ENCODE measurements around the gene PRKAR1B.
A peak's percentile ranks its signal among the peaks of the same experiment; 100 is the strongest.
"Not testable (repeated sequence)": the region's sequence is repeated elsewhere in the genome, so short reads cannot be mapped to it uniquely, and the experiment has no call there.

The PRKAR1B gene

DNA sequence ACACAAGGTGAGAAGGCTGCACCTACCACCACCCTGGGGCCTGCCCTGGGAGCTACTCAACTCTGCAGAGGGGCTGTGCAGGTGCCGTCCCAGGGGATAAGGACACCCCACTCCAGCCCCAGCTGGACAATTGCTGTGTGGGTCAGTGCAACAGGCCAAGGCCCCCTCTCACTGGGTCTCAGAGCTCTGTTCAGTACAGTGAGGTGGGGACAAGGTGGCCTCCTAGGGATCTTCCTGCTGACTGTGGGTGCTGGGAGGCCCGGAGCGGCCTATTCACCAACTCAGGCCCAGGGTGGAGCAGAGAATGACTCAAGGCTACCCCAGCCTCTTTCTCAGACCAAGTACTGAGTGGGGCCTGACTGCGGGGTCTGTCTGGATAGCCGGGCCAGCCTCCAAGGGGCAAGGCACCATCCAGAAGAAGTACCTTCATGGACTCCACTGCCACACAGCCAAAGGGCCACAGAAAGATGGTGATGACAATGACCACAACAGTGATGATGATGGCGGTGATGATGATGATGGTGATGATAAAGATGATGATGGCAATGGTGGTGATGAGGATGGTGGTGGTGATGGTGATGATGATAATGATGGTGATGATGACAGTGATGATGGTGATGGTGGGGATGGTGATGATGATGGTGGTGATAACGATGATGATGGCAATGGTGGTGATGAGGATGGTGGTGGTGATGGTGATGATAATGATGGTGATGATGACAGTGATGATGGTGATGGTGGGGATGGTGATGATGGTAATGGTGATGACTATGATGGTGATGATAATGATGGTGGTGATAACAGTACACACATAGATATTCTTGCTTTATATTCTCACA lies 60.4 kb downstream of the PRKAR1B start:
- DNase-seq, result no peak

DNA sequence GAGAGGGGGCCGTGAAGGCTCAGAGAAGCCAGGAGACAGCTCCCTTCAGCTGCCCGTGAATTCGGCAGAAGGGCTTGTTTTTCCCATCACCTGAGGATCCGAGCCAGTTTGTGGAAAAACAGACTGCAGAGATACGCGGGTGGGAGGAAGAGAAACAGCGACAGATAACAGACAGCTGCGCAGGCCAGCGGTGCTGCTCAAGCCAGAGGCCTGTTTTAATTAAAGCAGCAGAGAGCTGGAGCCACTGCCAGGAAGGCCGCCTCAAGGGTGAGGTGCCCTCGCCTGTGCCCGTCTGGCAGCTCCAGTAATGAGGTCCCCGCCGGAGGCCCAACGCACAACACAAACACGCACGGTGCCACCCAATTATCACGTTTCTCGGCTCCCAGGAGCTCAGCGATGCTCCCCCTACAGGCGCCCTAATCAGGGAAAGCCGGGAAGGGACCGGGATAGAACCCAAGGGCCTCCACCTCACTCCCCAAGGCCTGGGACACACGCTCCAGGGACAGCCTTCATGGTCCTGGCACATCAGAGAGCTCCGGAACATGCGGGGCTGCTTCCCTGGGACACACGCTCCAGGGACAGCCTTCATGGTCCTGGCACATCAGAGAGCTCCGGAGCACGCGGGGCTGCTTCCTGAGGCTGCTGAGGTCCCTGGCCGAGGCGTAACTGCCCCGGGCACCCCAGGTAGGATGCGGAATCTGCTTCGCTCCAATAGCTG lies 61.2 kb downstream of the PRKAR1B start:
- no peak for DNase-seq

- no peak for DNase-seq
These were observed 61.9 kb downstream of the PRKAR1B start for GRCh38 chr7:664997-665735.

DNA sequence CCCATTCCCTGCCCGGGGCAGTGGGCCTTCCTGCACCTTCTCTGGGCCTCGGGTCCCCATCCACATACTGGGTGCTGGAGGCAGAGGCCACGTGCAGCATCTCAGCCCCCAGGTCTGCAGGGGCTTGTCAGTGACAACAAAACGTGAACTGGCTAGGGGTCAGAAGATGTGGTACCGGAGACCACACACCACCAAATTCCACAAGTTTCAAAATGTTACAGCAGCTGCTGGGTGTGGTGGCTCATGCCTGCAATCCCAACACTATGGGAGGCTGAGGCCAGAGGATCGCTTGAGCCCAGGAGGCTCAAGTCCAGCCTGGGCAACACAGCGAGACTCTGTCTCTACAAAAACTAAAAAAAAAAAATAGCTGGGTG lies 62.7 kb downstream of the PRKAR1B start:
- no peak for DNase-seq

DNA sequence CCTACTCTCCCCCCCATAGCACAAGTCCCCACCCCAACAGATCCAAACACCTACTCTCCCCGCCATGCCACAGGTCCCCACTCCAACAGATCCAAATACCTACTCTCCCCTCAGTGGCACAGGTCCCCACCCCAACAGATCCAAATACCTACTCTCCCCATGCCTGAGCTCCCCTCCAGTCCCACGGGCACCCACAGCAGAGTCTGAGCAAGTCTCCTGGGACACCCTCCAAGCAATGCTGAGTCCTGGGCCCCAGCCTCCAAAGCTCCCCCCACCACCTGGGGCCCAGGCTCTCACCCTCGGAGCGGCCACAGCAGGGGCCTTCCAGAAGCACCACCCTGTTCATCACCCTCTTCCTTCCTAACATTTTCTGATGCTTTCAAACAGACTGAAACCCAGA lies 64.5 kb downstream of the PRKAR1B start:
- DNase-seq, result no peak

DNA sequence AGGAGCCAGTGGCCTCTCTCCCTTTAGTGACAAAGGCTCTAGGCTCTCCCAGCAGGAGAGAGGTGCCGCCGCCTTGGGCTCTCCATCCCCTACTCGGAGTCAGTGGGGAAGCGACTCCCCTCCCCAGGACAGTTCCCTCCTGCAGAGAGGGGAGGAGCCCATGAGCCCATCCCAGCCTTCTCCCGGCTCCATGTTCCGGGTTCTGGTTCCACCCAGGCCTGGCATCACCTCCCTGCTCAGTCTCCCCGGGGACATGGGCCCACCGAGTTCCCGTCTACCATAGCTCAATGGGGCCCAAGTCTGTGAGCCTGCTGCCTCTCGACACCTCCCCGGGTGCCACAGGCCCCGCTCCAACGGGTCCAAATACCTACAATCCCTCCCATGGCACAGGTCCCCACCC lies 67.1 kb downstream of the PRKAR1B start:
- DNase-seq, result no peak

DNA sequence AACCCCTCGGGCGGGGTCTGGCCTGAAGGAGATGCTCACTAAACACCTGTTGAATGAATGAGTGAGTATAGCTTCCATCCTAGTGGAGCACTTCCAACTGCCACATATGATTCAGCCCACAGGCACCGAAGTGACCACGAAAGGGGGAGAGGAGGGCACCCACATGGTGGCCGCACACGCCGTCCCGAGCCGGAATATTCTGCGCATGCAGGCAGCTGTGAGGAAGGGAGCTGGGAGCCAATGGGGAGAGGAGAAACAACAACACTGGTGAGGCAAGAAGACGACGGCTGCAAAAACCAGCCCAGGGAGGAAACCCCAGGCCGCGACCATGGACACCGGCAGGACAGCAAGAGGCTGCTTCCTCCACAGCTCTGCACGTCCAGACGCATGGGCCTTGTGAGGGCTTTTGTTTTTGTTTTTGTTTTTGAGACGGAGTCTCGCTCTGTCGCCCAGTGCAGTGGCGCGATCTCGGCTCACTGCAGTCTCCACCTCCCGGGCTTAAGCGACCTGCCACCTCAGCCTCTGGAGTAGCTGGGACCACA lies 67.7 kb downstream of the PRKAR1B start:
- no peak for DNase-seq

GRCh38 chr7:657565-658119 lies 69.4 kb downstream of the PRKAR1B start:
- DNase-seq, result peak in 1 of 2 experiments; percentile 23

DNA sequence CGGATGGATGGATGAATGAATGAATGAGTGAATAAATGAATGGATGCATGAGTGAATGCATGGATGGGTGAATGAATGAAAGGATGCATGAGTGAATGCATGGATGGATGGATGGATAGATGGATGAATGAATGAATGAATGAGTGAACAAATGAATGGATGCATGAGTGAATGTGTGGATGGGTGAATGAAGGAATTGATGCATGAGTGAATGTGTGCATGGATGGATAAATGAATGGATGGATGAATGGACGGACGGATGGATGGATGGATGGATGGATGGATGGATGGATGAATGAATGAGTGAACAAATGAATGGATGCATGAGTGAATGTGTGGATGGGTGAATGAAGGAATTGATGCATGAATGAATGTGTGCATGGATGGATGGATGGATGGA lies 70.1 kb downstream of the PRKAR1B start:
- DNase-seq, result not testable (repeated sequence)

DNA sequence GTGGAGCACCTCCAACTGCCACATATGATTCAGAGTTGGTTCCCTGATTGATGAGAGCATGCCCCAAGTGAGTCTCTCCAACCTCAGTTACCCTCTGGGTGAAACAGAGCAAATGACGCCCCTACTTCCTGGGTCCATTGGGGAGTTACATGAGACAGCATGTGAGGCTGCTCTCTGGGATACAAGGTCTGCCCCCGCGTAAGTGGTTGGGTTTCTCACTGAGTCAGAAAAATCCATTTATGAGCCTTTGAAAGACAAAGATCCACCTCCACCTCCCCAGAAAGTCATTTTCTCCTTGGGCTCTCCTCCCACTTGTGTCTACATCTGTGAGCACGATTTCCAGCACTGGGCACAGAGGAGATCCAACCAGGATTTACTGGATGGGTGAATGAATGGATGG lies 71.3 kb downstream of the PRKAR1B start:
- no peak for DNase-seq

GRCh38 chr7:653829-654764 lies 73.0 kb downstream of the PRKAR1B start:
- DNase-seq, result no peak

- DNase-seq, result no peak
These were observed 74.2 kb downstream of the PRKAR1B start for GRCh38 chr7:652881-653280.

GRCh38 chr7:652167-652566 lies 74.9 kb downstream of the PRKAR1B start:
- not testable (repeated sequence) for DNase-seq

- DNase-seq, result no peak
These were observed 75.9 kb downstream of the PRKAR1B start for GRCh38 chr7:651032-651728.

GRCh38 chr7:650339-651031 lies 76.6 kb downstream of the PRKAR1B start:
- no peak for DNase-seq

GRCh38 chr7:646951-647350 lies 80.1 kb downstream of the PRKAR1B start:
- DNase-seq, result no peak

- no peak for DNase-seq
These were observed 80.6 kb downstream of the PRKAR1B start for GRCh38 chr7:646487-646886.

DNA sequence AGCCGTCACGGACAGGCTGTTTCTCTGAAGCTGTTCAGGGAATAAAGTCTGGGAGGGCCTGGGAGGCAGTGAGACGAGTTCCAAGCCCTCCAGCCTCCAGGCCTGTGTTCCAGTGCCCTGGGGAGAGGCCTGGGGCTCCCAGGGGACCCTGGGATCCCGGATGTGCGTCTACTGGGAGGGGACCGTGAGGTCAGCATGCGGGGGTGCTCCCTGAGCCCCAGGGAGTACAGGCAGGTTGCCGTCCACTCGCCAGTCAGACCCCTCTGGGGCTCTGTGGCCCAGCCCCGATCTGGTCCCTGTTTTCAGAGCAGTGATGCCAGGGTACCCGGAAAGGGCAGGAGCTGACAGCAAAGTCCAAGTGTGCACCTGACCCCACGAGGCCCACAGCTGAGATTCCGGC lies 81.5 kb downstream of the PRKAR1B start:
- DNase-seq, result no peak

DNA sequence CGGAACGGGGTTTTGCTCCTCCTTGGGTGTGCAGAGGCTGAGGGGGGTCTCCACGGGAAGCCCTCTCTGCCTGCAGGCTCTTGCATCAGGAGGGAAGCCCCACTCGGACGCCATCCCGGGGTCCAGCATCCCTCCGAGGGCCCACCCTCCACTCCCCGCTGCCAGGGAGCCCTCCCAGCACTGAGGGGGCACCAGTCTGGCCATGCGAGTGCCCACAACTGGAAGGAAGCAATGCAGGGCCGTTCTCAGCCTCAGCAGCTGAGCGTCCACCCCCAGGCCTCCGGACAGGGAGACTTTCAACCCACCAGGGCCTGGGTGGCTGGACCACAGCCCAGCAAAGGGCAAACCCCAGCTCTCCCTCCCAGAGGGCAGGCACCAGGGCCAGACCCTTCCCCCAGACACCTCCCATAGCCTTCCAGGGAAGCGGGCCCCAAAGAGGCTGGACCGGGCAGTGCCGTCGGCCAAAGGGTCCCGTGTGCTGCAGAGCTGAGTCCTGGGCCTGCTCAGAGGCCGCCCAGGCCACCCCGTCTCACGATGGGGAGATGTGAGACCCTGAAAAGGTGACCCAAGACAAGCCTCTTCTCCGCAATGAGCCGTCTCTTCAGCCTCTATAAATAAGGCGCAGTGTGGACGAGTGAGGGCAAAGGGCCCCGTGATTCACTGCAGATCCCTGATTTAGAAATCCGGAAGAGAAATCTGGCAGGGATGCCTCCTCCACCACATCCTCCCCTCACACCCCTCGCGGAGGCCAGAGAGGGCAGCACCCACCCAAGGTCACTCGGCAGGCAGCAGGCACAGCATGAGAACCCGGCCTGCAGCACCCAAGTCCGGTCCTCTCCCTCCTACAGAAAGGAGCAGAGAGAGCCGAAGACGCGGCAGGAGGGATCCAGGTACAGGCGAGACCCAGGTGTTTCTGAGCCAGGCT lies 82.4 kb downstream of the PRKAR1B start:
- DNase-seq, result no peak
